Kasumi-1 (cell line): ENCODE results near the gene GSTM1.
"Not testable (repeated sequence)": the region's sequence is repeated elsewhere in the genome, so short reads cannot be mapped to it uniquely, and the experiment has no call there.

Experiments
- DNase-seq, 2 experiments: peaks; one replicate each; lab custom pipeline; 2025; lab: John Stamatoyannopoulos, UW

GSTM1 gene

DNA sequence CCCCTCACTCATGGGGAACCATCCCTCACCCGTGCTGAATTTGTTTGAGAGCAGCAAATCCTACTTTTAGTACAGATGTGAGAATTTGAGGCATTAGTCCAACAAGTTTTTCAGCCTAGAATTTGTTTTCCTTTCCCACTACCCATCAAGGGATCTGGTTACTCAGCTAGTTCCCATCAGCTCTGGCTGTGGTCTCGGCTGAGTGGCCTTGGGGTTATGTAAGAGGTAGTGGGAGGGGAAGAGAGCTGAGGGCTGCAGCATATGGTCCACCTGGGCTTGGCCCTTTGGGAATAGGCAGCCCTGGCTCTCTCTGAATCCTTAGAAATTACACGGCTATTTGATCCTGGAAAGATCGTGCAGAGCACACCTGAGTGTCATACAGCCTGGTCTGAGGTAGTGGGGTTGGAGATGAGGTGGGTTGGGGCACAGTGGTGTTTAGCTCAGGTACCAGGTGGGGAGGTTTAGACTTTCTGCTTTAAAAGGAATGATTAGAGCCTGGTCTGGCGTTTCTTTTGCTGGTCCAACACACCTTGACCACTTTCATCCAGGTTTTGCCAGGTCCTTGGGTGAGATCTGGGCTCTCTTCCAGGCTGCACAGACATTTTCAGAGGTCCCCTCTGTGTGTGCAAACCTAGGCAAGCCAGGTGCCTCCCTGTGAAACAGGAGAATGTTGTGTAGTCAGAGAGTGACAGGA, 27.5 kb upstream of the GSTM1 start:
- no peak for DNase-seq

GRCh38 chr1:109660691-109661026, 27.0 kb upstream of the GSTM1 start:
- DNase-seq = peak; percentile 14 to 29

- no peak for DNase-seq
Observed at GRCh38 chr1:109661391-109661790, 26.2 kb upstream of the GSTM1 start.

DNA sequence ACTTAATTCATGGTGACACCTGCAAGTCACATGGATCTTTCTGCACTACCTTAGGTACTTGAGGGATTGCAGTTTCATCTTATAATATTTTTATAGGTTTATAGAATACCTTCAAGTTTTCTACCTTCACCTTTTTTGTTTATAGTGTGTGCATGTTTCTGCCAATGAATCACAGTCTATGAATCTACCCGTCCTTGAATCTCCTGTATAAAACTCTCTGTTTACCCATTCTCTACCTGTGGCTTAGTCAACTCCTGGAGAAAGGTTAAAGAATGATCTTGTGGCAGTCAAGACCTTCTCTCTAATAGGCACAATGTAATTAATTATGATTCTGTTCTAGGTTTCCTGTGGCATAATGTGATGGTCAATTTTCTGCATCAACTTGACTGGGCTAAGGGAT, 22.9 kb upstream of the GSTM1 start:
- no peak for DNase-seq

GRCh38 chr1:109667452-109668122, 20.0 kb upstream of the GSTM1 start, which contains the start of gene GSTM2:
Gene GSTM2 (plus strand): TSS chr1:109668057. CDS start chr1:109668116, 59 bp downstream.
- DNase-seq = peak; percentile 62 to 65

- DNase-seq = no peak
Observed at GRCh38 chr1:109668123-109668775, 19.4 kb upstream of the GSTM1 start.

DNA sequence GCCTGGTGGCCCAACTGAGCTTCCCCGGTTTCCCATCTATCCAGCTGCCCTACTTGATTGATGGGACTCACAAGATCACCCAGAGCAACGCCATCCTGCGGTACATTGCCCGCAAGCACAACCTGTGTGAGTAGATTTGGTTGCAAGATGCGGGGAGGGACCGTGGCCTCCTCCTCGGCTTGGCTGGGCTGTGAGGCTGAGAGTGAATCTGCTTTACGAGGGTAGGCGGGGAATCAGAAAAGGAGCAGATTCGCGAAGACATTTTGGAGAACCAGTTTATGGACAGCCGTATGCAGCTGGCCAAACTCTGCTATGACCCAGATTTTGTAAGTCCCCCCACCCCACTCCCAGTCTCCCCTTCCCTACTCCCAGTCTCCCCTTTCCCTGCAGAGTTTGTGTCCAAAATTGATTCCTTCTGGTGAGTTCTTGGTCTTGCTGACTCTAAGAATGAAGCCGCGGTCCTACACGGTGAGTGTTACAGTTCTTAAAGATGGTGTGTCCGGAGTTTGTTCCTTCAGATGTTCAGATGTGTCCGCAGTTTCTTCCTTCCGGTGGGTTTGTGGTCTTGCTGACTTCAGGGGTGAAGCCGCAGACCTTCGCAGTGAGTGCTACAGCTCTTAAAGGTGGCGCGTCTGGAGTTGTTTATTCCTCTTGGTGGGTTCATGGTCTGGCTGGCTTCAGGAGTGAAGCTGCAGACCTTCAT, 18.2 kb upstream of the GSTM1 start:
- DNase-seq = peak in 1 of 2 experiments; percentile 9

DNA sequence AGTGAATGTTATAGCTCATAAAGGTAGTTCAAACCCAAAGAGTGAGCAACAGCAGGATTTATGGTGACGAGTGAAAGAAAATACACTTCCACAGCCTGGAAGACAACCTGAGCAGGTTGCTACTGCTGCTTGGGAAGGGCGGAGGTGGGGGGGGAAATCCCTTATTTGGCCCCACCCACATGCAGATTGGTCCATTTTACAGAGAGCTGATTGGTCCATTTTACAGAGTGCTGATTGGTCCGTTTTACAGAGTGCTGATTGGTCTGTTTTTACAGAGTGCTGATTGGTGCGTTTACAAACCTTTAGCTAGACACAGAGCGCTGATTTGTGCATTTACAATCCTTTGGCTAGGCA, 17.7 kb upstream of the GSTM1 start:
- DNase-seq = not testable (repeated sequence)

DNA sequence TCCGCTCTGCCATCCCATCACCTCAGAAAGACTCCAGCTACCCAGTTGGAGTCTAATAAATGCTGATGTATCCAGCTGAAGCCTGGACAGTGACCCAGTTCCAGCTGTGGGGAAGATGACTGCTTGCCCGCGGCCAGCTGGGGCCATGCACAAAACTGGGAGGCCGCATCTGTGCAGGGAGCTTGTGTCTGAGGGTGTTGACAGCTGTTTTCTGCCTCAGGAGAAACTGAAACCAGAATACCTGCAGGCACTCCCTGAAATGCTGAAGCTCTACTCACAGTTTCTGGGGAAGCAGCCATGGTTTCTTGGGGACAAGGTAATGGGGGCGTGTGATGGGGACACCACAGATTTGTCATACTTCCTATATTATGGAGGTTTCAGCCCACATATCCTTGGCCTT, 16.6 kb upstream of the GSTM1 start:
- DNase-seq = no peak

DNA sequence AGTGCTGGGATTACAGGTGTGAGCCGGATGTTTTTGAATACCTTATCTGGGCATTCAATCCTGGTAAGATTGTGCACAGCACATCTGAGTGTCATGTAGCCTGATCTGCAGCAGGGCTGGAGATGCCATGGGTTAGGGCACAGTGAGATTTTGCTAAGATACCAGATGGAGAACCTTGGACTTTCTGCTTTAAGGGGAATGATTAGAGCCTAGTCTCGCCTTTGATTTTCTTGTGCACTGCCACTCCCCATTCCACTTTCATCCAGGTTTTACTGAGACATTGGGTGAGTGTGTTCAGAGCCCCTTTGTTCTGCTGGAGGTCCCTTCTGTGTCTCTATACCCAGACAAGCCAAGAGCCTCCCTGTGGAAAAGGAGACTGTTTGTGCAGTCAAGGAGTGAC, 13.8 kb upstream of the GSTM1 start:
- DNase-seq = not testable (repeated sequence)

- not testable (repeated sequence) for DNase-seq
Observed at GRCh38 chr1:109676683-109677381, 10.8 kb upstream of the GSTM1 start.

DNA sequence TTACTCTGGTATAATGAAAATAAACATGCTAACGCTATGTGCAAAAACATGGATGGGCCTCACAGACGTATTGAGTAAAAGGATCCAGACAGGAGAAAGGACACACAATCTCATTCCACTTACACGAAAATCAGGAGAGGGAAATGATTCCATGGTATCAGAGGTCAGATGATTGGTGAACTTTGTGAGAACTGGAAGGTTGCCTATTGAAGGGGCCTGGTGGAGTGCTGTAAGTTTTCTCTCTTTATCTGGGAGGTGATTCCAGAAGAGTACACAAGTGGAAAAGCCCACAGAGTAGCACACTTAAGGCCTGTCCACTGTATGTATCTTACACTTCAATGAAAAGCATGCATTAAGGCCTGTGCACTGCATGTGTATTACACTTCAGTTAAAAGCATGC, 10.2 kb upstream of the GSTM1 start:
- no peak for DNase-seq

DNA sequence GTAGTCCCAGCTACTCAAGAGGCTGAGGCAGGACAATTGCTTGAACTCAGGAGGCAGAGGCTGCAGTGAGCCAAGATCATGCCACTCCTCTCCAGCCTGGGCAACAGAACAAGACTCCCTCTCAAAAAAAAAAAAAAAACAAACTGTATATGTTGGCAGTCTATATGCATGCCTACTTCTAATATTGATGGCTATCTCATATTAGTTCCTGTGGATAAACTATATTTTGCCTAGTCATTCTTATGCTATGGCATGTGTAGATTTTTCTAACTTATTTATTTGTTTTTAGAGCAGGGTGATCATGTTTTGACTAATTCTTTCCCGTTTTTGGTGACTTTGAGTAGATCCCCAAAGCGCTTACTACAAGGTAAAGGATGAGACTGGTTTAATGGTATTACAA, 9.0 kb upstream of the GSTM1 start:
- not testable (repeated sequence) for DNase-seq

DNA sequence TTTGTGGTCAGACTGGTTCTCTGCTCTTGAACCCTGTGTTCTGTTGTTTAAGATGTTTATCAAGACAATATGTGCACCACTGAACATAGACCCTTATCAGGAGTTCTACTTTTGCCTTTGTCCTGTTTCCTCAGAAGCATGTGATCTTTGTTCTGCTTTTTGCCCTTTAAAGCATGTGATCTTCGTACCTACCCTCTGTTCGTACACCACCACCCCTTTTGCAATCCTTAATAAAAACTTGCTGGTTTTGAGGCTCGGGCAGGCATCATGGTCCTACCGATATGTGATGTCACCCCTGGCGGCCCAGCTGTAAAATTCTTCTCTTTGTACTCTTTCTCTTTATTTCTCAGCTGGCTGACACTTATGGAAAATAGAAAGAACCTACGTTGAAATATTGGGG, 2.8 kb upstream of the GSTM1 start:
- not testable (repeated sequence) for DNase-seq

GRCh38 chr1:109685399-109685798, 2.2 kb upstream of the GSTM1 start:
- not testable (repeated sequence) for DNase-seq

GRCh38 chr1:109685890-109686289, 1.7 kb upstream of the GSTM1 start:
- not testable (repeated sequence) for DNase-seq

GRCh38 chr1:109687109-109687508, 508 bp upstream of the GSTM1 start:
- not testable (repeated sequence) for DNase-seq

- no peak for DNase-seq
Observed at GRCh38 chr1:109689844-109690405, 2.3 kb downstream of the GSTM1 start.

- DNase-seq = no peak
Observed at GRCh38 chr1:109691759-109692158, 4.1 kb downstream of the GSTM1 start.

DNA sequence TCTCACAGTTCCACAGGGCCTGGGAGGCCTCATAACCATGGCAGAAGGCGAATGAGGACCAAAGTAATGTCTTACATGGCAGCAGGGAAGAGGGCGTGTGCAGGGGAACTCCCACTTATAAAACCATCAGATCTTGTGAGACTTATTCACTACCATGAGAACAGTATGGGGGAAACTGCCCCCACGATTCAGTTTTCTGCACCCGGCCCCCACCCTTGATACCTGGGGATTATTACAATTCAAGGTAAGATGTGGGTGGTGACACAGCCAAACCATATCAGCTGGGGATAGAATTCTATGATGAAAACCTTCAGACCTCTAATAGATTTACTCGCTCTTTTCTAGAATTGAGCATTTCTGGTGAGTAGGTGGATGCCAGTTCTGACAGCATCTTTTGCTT, 6.8 kb downstream of the GSTM1 start:
- not testable (repeated sequence) for DNase-seq

GRCh38 chr1:109695138-109695537, 7.5 kb downstream of the GSTM1 start:
- DNase-seq = not testable (repeated sequence)

DNA sequence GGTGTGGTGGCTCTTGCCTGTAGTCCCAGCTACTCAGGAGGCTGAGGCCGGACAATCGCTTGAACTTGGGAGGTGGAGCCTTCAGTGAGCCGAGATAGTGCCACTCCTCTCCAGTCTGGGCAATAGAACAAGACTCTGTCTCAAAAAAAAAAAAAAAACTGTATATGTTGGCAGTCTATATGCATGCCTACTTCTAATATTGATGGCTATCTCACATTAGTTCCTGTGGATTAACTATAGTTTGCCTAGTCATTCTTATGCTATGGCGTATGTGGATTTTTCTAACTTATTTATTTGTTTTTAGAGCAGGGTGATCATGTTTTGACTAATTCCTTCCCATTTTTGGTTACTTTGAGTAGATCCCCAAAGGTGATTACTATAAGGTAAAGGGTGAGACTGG, 9.4 kb downstream of the GSTM1 start:
- DNase-seq = no peak
